Upper lobe of left lung (tissue), 4 donors: Measurements from ENCODE around the gene FAM53B.

Experiments
- POLR2A ChIP-seq, 4 donors: fragments of 450-650 bp; IDR thresholded peaks; one replicate each; pipeline ENCODE4 v1.5.1; 2016 to 2017; ENCODE audit warnings: antibody characterized with exemption in 4 of 4, mild to moderate bottlenecking in 2 of 4
- POLR2AphosphoS5 ChIP-seq, 2 donors: sonication (generic); formaldehyde crosslinking; IDR thresholded peaks; one replicate each; pipeline ENCODE4 v1.5.1; 2017; ENCODE audit warnings: antibody characterized with exemption in 2 of 2
- TF ChIP-seq, protein P1 (sequence below), 6 experiments: fragments of 450-650 bp in 4 of 6; fragments of 200-600 bp in 2 of 6; sonication (generic) in 2 of 6; IDR thresholded peaks; one replicate each; pipeline ENCODE4 v1.5.1; 2016 to 2019; ENCODE audit warnings: antibody characterized with exemption in 6 of 6

DNA sequence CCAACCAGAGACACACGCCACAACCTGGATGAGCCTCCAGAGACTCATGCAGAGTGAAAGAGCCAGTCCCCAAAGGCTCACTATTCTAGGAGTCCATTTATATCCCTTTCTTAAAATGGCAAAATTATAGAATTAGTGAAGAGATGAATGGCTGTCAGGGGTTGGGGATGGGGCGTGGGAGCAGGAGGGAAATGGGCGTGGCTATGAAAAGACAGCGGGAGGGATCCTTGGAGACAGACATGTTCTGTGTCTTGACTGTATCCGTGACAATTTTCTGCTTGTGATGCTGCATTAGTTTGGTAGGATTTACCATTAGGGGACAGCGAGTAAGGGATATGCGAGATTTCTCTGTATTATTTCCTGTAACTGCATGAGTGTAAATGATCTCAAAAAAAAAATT is 33.0 kb downstream of the FAM53B start:
- TF ChIP-seq, protein P1, sequence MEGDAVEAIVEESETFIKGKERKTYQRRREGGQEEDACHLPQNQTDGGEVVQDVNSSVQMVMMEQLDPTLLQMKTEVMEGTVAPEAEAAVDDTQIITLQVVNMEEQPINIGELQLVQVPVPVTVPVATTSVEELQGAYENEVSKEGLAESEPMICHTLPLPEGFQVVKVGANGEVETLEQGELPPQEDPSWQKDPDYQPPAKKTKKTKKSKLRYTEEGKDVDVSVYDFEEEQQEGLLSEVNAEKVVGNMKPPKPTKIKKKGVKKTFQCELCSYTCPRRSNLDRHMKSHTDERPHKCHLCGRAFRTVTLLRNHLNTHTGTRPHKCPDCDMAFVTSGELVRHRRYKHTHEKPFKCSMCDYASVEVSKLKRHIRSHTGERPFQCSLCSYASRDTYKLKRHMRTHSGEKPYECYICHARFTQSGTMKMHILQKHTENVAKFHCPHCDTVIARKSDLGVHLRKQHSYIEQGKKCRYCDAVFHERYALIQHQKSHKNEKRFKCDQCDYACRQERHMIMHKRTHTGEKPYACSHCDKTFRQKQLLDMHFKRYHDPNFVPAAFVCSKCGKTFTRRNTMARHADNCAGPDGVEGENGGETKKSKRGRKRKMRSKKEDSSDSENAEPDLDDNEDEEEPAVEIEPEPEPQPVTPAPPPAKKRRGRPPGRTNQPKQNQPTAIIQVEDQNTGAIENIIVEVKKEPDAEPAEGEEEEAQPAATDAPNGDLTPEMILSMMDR (IDR thresholded peaks at IDR 0.05): no peak
- TF ChIP-seq POLR2AphosphoS5 (IDR thresholded peaks at IDR 0.05): no peak
- no peak for TF ChIP-seq POLR2A (IDR thresholded peaks at IDR 0.05)
